Neuronal stem cell (in vitro differentiated cells): ENCODE results near the gene GPR141.

ENCODE experiments used
- DNase-seq: peaks from one replicate; pipeline ENCODE4 v3.0.0-alpha.2; 2013; ENCODE audit warnings: low spot score
- H2AFZ ChIP-seq: one replicate; pipeline ENCODE4 v1.6.1; 2013; ENCODE audit warnings: mild to moderate bottlenecking, low read length, inconsistent platforms
- H2AK5ac ChIP-seq: 2 replicates; pipeline ENCODE4 v1.6.1; 2013; ENCODE audit warnings: low read depth, mild to moderate bottlenecking, inconsistent platforms, low read length, moderate library complexity, mixed read lengths
- H2BK120ac ChIP-seq: 2 replicates; pipeline ENCODE4 v1.6.1; 2013; ENCODE audit warnings: low read depth, mild to moderate bottlenecking, inconsistent platforms, low read length, moderate library complexity, mixed read lengths
- H2BK12ac ChIP-seq: one replicate; pipeline ENCODE4 v1.6.1; 2013; ENCODE audit warnings: low read length, inconsistent platforms
- H2BK15ac ChIP-seq: 2 replicates; pipeline ENCODE4 v1.6.1; 2013; ENCODE audit warnings: mild to moderate bottlenecking, low read length, inconsistent platforms, mixed read lengths
- H2BK5ac ChIP-seq: one replicate; pipeline ENCODE4 v1.6.1; 2013; ENCODE audit warnings: inconsistent platforms, mild to moderate bottlenecking, low read length, moderate library complexity
- H3K14ac ChIP-seq: one replicate; pipeline ENCODE4 v1.6.1; 2013; ENCODE audit warnings: low read length, inconsistent platforms
- H3K18ac ChIP-seq: 2 replicates; pipeline ENCODE4 v1.6.1; 2013; ENCODE audit warnings: low read length, inconsistent platforms
- H3K23ac ChIP-seq: 2 replicates; pipeline ENCODE4 v1.6.1; 2013; ENCODE audit warnings: low read depth, mild to moderate bottlenecking, mixed read lengths, low read length, inconsistent platforms; ENCODE audit not compliant: poor library complexity
- H3K27ac ChIP-seq: replicated peaks from 3 replicates; pipeline ENCODE4 v1.5.1; 2013; ENCODE audit warnings: low read length, inconsistent platforms
- H3K27me3 ChIP-seq, 3 experiments: 2 replicates each; pipeline ENCODE4 v1.6.1; 2013; ENCODE audit warnings: low read length in 3 of 3, mild to moderate bottlenecking in 2 of 3, inconsistent platforms in 1 of 3, low read depth in 1 of 3, mixed read lengths in 1 of 3, moderate library complexity in 1 of 3; ENCODE audit not compliant: control insufficient read depth in 3 of 3, insufficient read depth in 3 of 3
- H3K36me3 ChIP-seq, 2 donors: replicated peaks in 1 of 2; 2 replicates each; pipeline ENCODE4 v1.6.1; 2013; ENCODE audit warnings: low read length in 2 of 2; ENCODE audit not compliant: control insufficient read depth in 2 of 2, insufficient read depth in 2 of 2
- H3K4ac ChIP-seq: 2 replicates; pipeline ENCODE4 v1.6.1; 2013; ENCODE audit warnings: inconsistent platforms, mild to moderate bottlenecking, low read length, moderate library complexity
- H3K4me1 ChIP-seq, 2 donors: 1 replicate in 1 of 2; 2 replicates in 1 of 2; pipeline ENCODE4 v1.6.1; 2013; ENCODE audit warnings: low read length in 2 of 2, low read depth in 1 of 2; ENCODE audit not compliant: control insufficient read depth in 2 of 2, insufficient read depth in 1 of 2
- H3K4me2 ChIP-seq: one replicate; pipeline ENCODE4 v1.6.1; 2013; ENCODE audit warnings: mild to moderate bottlenecking, low read length, inconsistent platforms; ENCODE audit not compliant: insufficient read depth, poor library complexity, severe bottlenecking
- H3K4me3 ChIP-seq, 2 donors: 2 replicates each; pipeline ENCODE4 v1.5.1; 2013; ENCODE audit warnings: low read length in 2 of 2, mild to moderate bottlenecking in 2 of 2, inconsistent platforms in 1 of 2, moderate library complexity in 1 of 2
- H3K79me1 ChIP-seq: one replicate; pipeline ENCODE4 v1.6.1; 2013; ENCODE audit warnings: low read depth, mild to moderate bottlenecking, inconsistent platforms, low read length, moderate library complexity
- H3K9ac ChIP-seq: one replicate; pipeline ENCODE4 v1.6.1; 2013; ENCODE audit warnings: mild to moderate bottlenecking, low read depth, low read length, inconsistent platforms; ENCODE audit not compliant: poor library complexity
- H3K9me3 ChIP-seq, 2 donors: replicated peaks in 1 of 2; 2 replicates each; pipeline versions ENCODE3 to v1.6.1; 2013; ENCODE audit warnings: low read length in 2 of 2, mild to moderate bottlenecking in 2 of 2, inconsistent platforms in 1 of 2, low read depth in 1 of 2, mixed read lengths in 1 of 2, moderate library complexity in 1 of 2; ENCODE audit not compliant: control insufficient read depth in 2 of 2, insufficient read depth in 1 of 2
- H4K8ac ChIP-seq: one replicate; pipeline ENCODE4 v1.6.1; 2013; ENCODE audit warnings: low read depth, mild to moderate bottlenecking, inconsistent platforms, low read length, moderate library complexity
- H4K91ac ChIP-seq: one replicate; pipeline ENCODE4 v1.6.1; 2013; ENCODE audit warnings: low read length, low read depth, mild to moderate bottlenecking, inconsistent platforms; ENCODE audit not compliant: poor library complexity
- WGBS, 2 donors: extraction: QIAGEN DNeasy Blood & Tissue Kit; methylation state at CpG; one replicate each; pipeline ENCODE4 v1.1.7; 2013; ENCODE audit warnings: missing lambda C conversion rate in 2 of 2, mixed read lengths in 1 of 2; ENCODE audit not compliant: insufficient read length in 2 of 2, insufficient replicate concordance in 1 of 2; ENCODE audit errors: extremely low coverage in 2 of 2; 5-methylcytosine and 5-hydroxymethylcytosine counted together

The GPR141 gene

DNA sequence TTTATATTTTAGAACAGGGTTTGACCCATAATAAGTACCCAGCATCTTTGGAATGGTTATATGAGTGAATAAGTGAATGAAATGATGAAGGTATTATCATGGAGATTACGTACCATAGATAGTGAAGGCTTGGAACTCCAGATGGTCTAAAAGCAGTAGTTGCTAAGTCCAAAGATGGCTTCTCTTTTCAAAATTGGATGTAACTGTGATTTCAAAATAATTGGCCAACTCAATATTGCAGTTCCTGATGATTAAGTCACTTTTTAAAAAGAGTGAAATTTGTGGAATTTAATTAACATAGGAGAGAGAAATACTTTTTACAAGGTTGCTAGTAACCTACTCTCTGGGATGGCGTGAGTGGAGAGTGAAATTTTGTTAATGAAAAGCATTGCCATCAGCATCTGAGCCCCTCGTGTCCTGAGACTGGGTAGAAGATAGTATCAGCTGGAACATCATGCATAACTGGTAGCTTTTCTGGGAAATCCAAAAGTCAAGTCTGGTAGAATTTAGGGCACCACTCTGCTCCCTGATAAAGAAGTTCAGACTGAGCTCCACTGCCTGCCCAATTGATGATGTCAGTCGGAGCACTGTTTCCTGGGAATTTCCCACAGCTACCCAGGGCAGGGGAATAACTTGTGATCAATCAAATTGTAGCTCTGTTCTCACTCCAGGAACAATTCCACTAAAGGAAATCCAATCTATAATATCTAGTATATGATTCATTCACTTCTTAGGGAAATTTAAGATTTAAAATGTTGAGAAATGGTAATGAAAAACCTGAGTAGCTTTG, 3.2 kb downstream of the GPR141 start:
- Histone ChIP-seq H3K9ac (no peak overlapping the region), H2AK5ac (no peak overlapping the region), H3K18ac (no peak overlapping the region), H3K36me3 (no peaks in the 10 kb centered on the region), H3K79me1 (no peaks in the 10 kb centered on the region), H3K23ac (no peak overlapping the region), H2AFZ (no peak overlapping the region), H3K27me3 (no peaks in the 10 kb centered on the region), H4K8ac (no peak overlapping the region), H2BK120ac (no peak overlapping the region), H3K4ac (no peak overlapping the region), H2BK15ac (no peak overlapping the region), H3K27ac (no peak overlapping the region), H3K4me2 (no peak overlapping the region), H4K91ac (no peak overlapping the region), H3K9me3 (no peaks in the 10 kb centered on the region), H2BK5ac (no peak overlapping the region), H3K14ac (no peak overlapping the region), H3K4me3 (no peak overlapping the region), H2BK12ac (no peak overlapping the region), H3K4me1 (peaks cover 0 to 6% of the 10 kb centered on the region in 2 donors)
- no CpG with 5 or more reads among the region's 4 CpGs for WGBS, 2 donors
- no peak for DNase-seq

DNA sequence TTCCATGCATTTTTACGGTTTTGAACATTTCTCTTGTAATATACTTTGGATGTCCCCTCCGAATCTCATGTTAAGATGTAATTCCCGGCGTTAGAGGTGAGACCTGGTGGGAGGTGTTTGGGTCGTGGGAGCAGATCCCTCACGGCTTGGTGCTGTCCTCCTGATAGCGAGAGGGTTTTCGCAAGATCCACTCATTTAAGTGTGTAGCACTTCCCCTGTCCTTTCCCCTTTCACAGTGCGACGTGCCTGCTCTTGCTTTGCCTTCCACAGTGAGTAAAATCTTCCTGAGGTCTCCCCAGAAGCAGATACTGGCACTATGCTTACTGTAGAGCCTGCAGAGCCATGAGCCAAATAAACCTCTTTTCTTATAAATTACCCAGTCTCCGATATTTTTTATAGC, 6.6 kb downstream of the GPR141 start:
- Histone ChIP-seq H2BK12ac (no peak overlapping the region), H2BK120ac (no peak overlapping the region), H3K4me2 (no peak overlapping the region)

GRCh38 chr7:37694208-37695094, 10.9 kb downstream of the GPR141 start:
- H3K27me3 ChIP-seq: no peaks in the 10 kb centered on the region
- no peak overlapping the region for H2BK120ac ChIP-seq
- no peak overlapping the region for H3K14ac ChIP-seq
- no peaks in the 10 kb centered on the region for H3K36me3 ChIP-seq
- WGBS, 2 donors: no CpG with 5 or more reads among the region's 4 CpGs
- H3K4me2 ChIP-seq: no peak overlapping the region
- no peak overlapping the region for H3K23ac ChIP-seq
- H2AK5ac ChIP-seq: no peak overlapping the region
- H3K9ac ChIP-seq: no peak overlapping the region
- no peaks in the 10 kb centered on the region for H3K9me3 ChIP-seq
- H2AFZ ChIP-seq: peak overlapping the region; percentile 87
- no peak overlapping the region for H4K91ac ChIP-seq
- H3K4ac ChIP-seq: no peak overlapping the region
- H3K18ac ChIP-seq: peak overlapping the region; percentile 83
- peak overlapping the region; percentile 33 for H2BK15ac ChIP-seq
- peaks cover 12 to 13% of the 10 kb centered on the region in 2 donors for H3K4me1 ChIP-seq
- peak; percentile 15 for DNase-seq
- H4K8ac ChIP-seq: peak overlapping the region; percentile 30
- H3K79me1 ChIP-seq: no peaks in the 10 kb centered on the region
- no peak overlapping the region for H2BK12ac ChIP-seq
- H2BK5ac ChIP-seq: peak overlapping the region; percentile 20
- H3K27ac ChIP-seq: peak overlapping the region; percentile 60
- no peak overlapping the region for H3K4me3 ChIP-seq

More for the DNA sequence above, 6.6 kb downstream of the GPR141 start:
- H3K14ac ChIP-seq: no peak overlapping the region
- H3K23ac ChIP-seq: no peak overlapping the region
- H2BK5ac ChIP-seq: no peak overlapping the region
- WGBS, 2 donors: no CpG with 5 or more reads among the region's 11 CpGs
- no peaks in the 10 kb centered on the region for H3K36me3 ChIP-seq
- no peak overlapping the region for H4K91ac ChIP-seq
- no peak overlapping the region for H2AFZ ChIP-seq
- no peak overlapping the region for H2BK15ac ChIP-seq
- H3K9me3 ChIP-seq: no peaks in the 10 kb centered on the region
- no peak overlapping the region for H3K4me3 ChIP-seq
- H3K79me1 ChIP-seq: no peaks in the 10 kb centered on the region
- no peak overlapping the region for H2AK5ac ChIP-seq
- DNase-seq: no peak
- H3K9ac ChIP-seq: no peak overlapping the region
- no peak overlapping the region for H3K27ac ChIP-seq
- peaks cover 11 to 12% of the 10 kb centered on the region in 2 donors for H3K4me1 ChIP-seq
- H3K18ac ChIP-seq: no peak overlapping the region
- no peak overlapping the region for H3K4ac ChIP-seq
- H3K27me3 ChIP-seq: no peaks in the 10 kb centered on the region
- no peak overlapping the region for H4K8ac ChIP-seq

GRCh38 chr7:37698276-37698675, 14.7 kb downstream of the GPR141 start:
- Histone ChIP-seq H3K23ac (no peak overlapping the region), H3K14ac (no peak overlapping the region), H2BK120ac (no peak overlapping the region), H2BK12ac (no peak overlapping the region), H3K4me2 (no peak overlapping the region), H3K27ac (no peak overlapping the region), H3K4ac (no peak overlapping the region), H2AK5ac (no peak overlapping the region), H3K36me3 (no peaks in the 10 kb centered on the region), H4K8ac (no peak overlapping the region), H3K18ac (no peak overlapping the region), H4K91ac (no peak overlapping the region), H3K9ac (no peak overlapping the region), H3K9me3 (no peaks in the 10 kb centered on the region), H3K4me1 (peaks cover 12 to 13% of the 10 kb centered on the region in 2 donors), H3K4me3 (no peak overlapping the region), H2AFZ (no peak overlapping the region), H3K79me1 (no peaks in the 10 kb centered on the region), H2BK5ac (no peak overlapping the region), H3K27me3 (no peaks in the 10 kb centered on the region), H2BK15ac (no peak overlapping the region)
- WGBS, 2 donors: no CpG with 5 or more reads among the region's 4 CpGs
- no peak for DNase-seq
